Medulla oblongata (tissue), 1 donor: ENCODE measurements around the gene OXTR.
"Not testable (repeated sequence)": the region's sequence is repeated elsewhere in the genome, so short reads cannot be mapped to it uniquely, and the experiment has no call there.

Experiments
- DNase-seq: peaks from one replicate; pipeline ENCODE4 v3.0.0-alpha.2; 2015; ENCODE audit errors: extremely low spot score

The OXTR gene

GRCh38 chr3:8741581-8742261 lies 27.7 kb downstream of the OXTR start:
- DNase-seq, result no peak

GRCh38 chr3:8739757-8740504 lies 29.5 kb downstream of the OXTR start:
- no peak for DNase-seq

GRCh38 chr3:8738639-8739038 lies 30.8 kb downstream of the OXTR start:
- DNase-seq, result no peak

- DNase-seq, result no peak
Observed at GRCh38 chr3:8737823-8738222, 31.6 kb downstream of the OXTR start.

- DNase-seq, result no peak
Observed at GRCh38 chr3:8737301-8737700, 32.1 kb downstream of the OXTR start.

GRCh38 chr3:8736436-8736835 lies 33.0 kb downstream of the OXTR start:
- no peak for DNase-seq

GRCh38 chr3:8734908-8735307 lies 34.5 kb downstream of the OXTR start:
- DNase-seq, result no peak

- no peak for DNase-seq
Observed at GRCh38 chr3:8734137-8734878, 35.1 kb downstream of the OXTR start.

GRCh38 chr3:8733332-8734094 lies 35.9 kb downstream of the OXTR start, which contains the start of gene CAV3:
Gene CAV3 (plus strand): TSS chr3:8733802. CDS start chr3:8733877, 75 bp downstream.
- no peak for DNase-seq

- DNase-seq, result no peak
Observed at GRCh38 chr3:8732413-8732812, 37.0 kb downstream of the OXTR start.

- no peak for DNase-seq
Observed at GRCh38 chr3:8730656-8731055, 38.8 kb downstream of the OXTR start.

- no peak for DNase-seq
Observed at GRCh38 chr3:8729479-8729878, 39.9 kb downstream of the OXTR start.

- DNase-seq, result no peak
Observed at GRCh38 chr3:8727605-8728512, 41.6 kb downstream of the OXTR start.

- no peak for DNase-seq
Observed at GRCh38 chr3:8724108-8724752, 45.2 kb downstream of the OXTR start.

- no peak for DNase-seq
Observed at GRCh38 chr3:8723612-8724011, 45.8 kb downstream of the OXTR start.

GRCh38 chr3:8722808-8723207 lies 46.6 kb downstream of the OXTR start:
- DNase-seq, result no peak

GRCh38 chr3:8715757-8716156 lies 53.7 kb downstream of the OXTR start:
- DNase-seq, result not testable (repeated sequence)

- DNase-seq, result no peak
Observed at GRCh38 chr3:8713901-8714759, 55.3 kb downstream of the OXTR start.

- DNase-seq, result no peak
Observed at GRCh38 chr3:8712908-8713255, 56.5 kb downstream of the OXTR start.
